Neural cell (in vitro differentiated cells): Measurements from ENCODE around the gene ARID3C. TPM values are rescaled to one million over a fixed set of nuclear protein-coding genes. Genes with fewer than 3 reads are reported as not detected.
A peak's percentile ranks its signal among the peaks of the same experiment; 100 is the strongest.

Experiments
- H2AFZ ChIP-seq: fragments of 200-600, 300-800 bp; sonication (generic), shearing (Covaris generic); 2 replicates; pipeline ENCODE4 v1.6.0; 2014; ENCODE audit warnings: low read depth, mild to moderate bottlenecking, antibody characterized with exemption, low read length, moderate library complexity
- H3F3A ChIP-seq: fragments of 200-600 bp; shearing (Covaris generic); 2 replicates; pipeline ENCODE4 v1.6.1; 2016; ENCODE audit warnings: mild to moderate bottlenecking, moderate library complexity, mixed read lengths, antibody characterized with exemption, low read length; ENCODE audit not compliant: insufficient read depth, poor library complexity, severe bottlenecking
- H3K27ac ChIP-seq: fragments of 200-600, 300-800 bp; sonication (generic), shearing (Covaris generic); 2 replicates; pipeline ENCODE4 v1.5.1; 2014; ENCODE audit warnings: mild to moderate bottlenecking, low read length, moderate library complexity
- H3K27me3 ChIP-seq: fragments of 300-800, 200-600 bp; sonication (generic), shearing (Covaris generic); 2 replicates; pipeline ENCODE4 v1.6.0; 2014; ENCODE audit warnings: mild to moderate bottlenecking, low read depth, low read length, moderate library complexity; ENCODE audit not compliant: insufficient read depth
- H3K36me3 ChIP-seq: fragments of 300-800, 200-600 bp; sonication (generic), shearing (Covaris generic); 2 replicates; pipeline ENCODE4 v1.5.1; 2014; ENCODE audit warnings: mild to moderate bottlenecking, antibody characterized with exemption, low read length, moderate library complexity; ENCODE audit not compliant: insufficient read depth
- H3K4me2 ChIP-seq: fragments of 300-800, 200-600 bp; sonication (generic), shearing (Covaris generic); 2 replicates; pipeline ENCODE4 v1.6.0; 2014; ENCODE audit warnings: mild to moderate bottlenecking, low read length
- H3K4me3 ChIP-seq: fragments of 300-800, 200-600 bp; sonication (generic), shearing (Covaris generic); 2 replicates; pipeline ENCODE4 v1.5.1; 2014; ENCODE audit warnings: mild to moderate bottlenecking, low read length, moderate library complexity
- H3K79me2 ChIP-seq: fragments of 200-600 bp; shearing (Covaris generic); replicated peaks from 2 replicates; pipeline ENCODE4 v1.6.0; 2014; ENCODE audit warnings: mild to moderate bottlenecking, low read length, moderate library complexity; ENCODE audit not compliant: insufficient read depth
- H3K9ac ChIP-seq: fragments of 300-800, 200-600 bp; sonication (generic), shearing (Covaris generic); 2 replicates; pipeline ENCODE4 v1.6.1; 2016; ENCODE audit warnings: mild to moderate bottlenecking, low read length, mixed read lengths
- H3K9me2 ChIP-seq: fragments of 200-600 bp; shearing (Covaris generic); 2 replicates; pipeline ENCODE4 v1.6.1; 2016; ENCODE audit warnings: mild to moderate bottlenecking, low read length, mixed read lengths; ENCODE audit not compliant: insufficient read depth
- H3K9me3 ChIP-seq: fragments of 200-600, 300-800 bp; sonication (generic), shearing (Covaris generic); 2 replicates; pipeline ENCODE4 v1.6.1; 2016; ENCODE audit warnings: mild to moderate bottlenecking, mixed run types, low read length, moderate library complexity, mixed read lengths
- H4K20me1 ChIP-seq: fragments of 200-600 bp; shearing (Covaris generic); 2 replicates; pipeline ENCODE4 v1.6.1; 2016; ENCODE audit warnings: mild to moderate bottlenecking, mixed run types; ENCODE audit not compliant: insufficient read depth
- CTCF ChIP-seq: fragments of 450-650 bp; IDR thresholded peaks from 2 replicates; pipeline ENCODE4 v1.5.1; 2014; ENCODE audit warnings: antibody characterized with exemption, mild to moderate bottlenecking, moderate library complexity; ENCODE audit not compliant: poor library complexity, severe bottlenecking
- EP300 ChIP-seq: fragments of 450-650 bp; conservative IDR thresholded peaks from 2 replicates; pipeline ENCODE4 v1.6.1; 2014; ENCODE audit warnings: antibody characterized with exemption, mild to moderate bottlenecking, moderate library complexity; ENCODE audit not compliant: poor library complexity, severe bottlenecking
- EZH2 ChIP-seq: fragments of 200-600, 300-800 bp; shearing (Covaris generic), sonication (generic); IDR thresholded peaks from 2 replicates; pipeline ENCODE4 v1.6.1; 2014; ENCODE audit warnings: antibody characterized with exemption, low read length, borderline replicate concordance, mild to moderate bottlenecking; ENCODE audit not compliant: insufficient read depth, poor library complexity, severe bottlenecking
- MXI1 ChIP-seq: fragments of 450-650 bp; conservative IDR thresholded peaks from 2 replicates; pipeline ENCODE4 v1.6.1; 2014; ENCODE audit warnings: antibody characterized with exemption, mild to moderate bottlenecking; ENCODE audit not compliant: poor library complexity, severe bottlenecking
- POLR2AphosphoS5 ChIP-seq: IDR thresholded peaks from 2 replicates; pipeline ENCODE4 v1.6.1; 2012
- RAD21 ChIP-seq: fragments of 450-650 bp; conservative IDR thresholded peaks from 2 replicates; pipeline ENCODE4 v1.6.1; 2014; ENCODE audit warnings: antibody characterized with exemption, mild to moderate bottlenecking, moderate library complexity
- REST ChIP-seq: IDR thresholded peaks from 2 replicates; pipeline ENCODE4 v1.6.1; 2012; ENCODE audit warnings: borderline replicate concordance
- SMC3 ChIP-seq: fragments of 450-650 bp; conservative IDR thresholded peaks from 2 replicates; pipeline ENCODE4 v1.6.1; 2014; ENCODE audit warnings: antibody characterized with exemption, mild to moderate bottlenecking, moderate library complexity; ENCODE audit not compliant: poor library complexity
- TAF1 ChIP-seq: IDR thresholded peaks from 2 replicates; pipeline ENCODE4 v1.6.1; 2012; ENCODE audit warnings: low read depth
- polyA plus RNA-seq: library from polyadenylated mRNA; depleted of rRNA; stranded (reverse); fragments of >200 nt; gene quantifications from 2 replicates; pipeline ENCODE4 v1.2.3, GENCODE V29; 2014

Gene ARID3C
- polyA plus RNA-seq, 1 donor from 2014 or later: 2.8 TPM

GRCh38 chr9:34612788-34613390 is 16.0 kb downstream of the ARID3C start:
- peak overlapping the region; percentile 86 for H3K4me3 ChIP-seq
- H3K79me2 ChIP-seq: no peaks in the 10 kb centered on the region
- no peaks in the 10 kb centered on the region for H3K9me2 ChIP-seq
- H3F3A ChIP-seq: no peaks in the 10 kb centered on the region
- H2AFZ ChIP-seq: no peak overlapping the region
- peak overlapping the region; percentile 61 for H3K4me2 ChIP-seq
- H3K9ac ChIP-seq: peak overlapping the region; percentile 85
- TF ChIP-seq EP300: no peak
- peak; percentile 87 for TF ChIP-seq CTCF
- TF ChIP-seq SMC3: peak; percentile 81
- TF ChIP-seq RAD21: peak; percentile 65
- TF ChIP-seq REST: no peak
- TF ChIP-seq MXI1: no peak
- no peak for TF ChIP-seq TAF1
- no peak for TF ChIP-seq POLR2AphosphoS5
- no peak for TF ChIP-seq EZH2
- H3K27me3 ChIP-seq: no peaks in the 10 kb centered on the region
- no peaks in the 10 kb centered on the region for H3K36me3 ChIP-seq
- peak overlapping the region; percentile 71 for H3K27ac ChIP-seq
- H3K9me3 ChIP-seq: no peaks in the 10 kb centered on the region
- H4K20me1 ChIP-seq: no peaks in the 10 kb centered on the region

- Histone ChIP-seq H3K9me3 (no peaks in the 10 kb centered on the region), H3K4me2 (peak within 1 kb of the TSS; percentile 69), H3K27me3 (no peaks in the 10 kb centered on the region), H2AFZ (peak within 1 kb of the TSS; percentile 88), H3K27ac (peak within 1 kb of the TSS; percentile 71), H4K20me1 (no peaks in the 10 kb centered on the region), H3K36me3 (no peaks in the 10 kb centered on the region), H3K4me3 (peak within 1 kb of the TSS; percentile 86), H3F3A (no peaks in the 10 kb centered on the region), H3K79me2 (no peaks in the 10 kb centered on the region), H3K9ac (peak within 1 kb of the TSS; percentile 85), H3K9me2 (no peaks in the 10 kb centered on the region)
- no peak for TF ChIP-seq SMC3
- TF ChIP-seq REST: peak; percentile 78
- TF ChIP-seq TAF1: peak; percentile 73
- TF ChIP-seq CTCF: no peak
- no peak for TF ChIP-seq RAD21
- no peak for TF ChIP-seq EP300
- TF ChIP-seq POLR2AphosphoS5: peak; percentile 92
- no peak for TF ChIP-seq EZH2
- peak; percentile 62 for TF ChIP-seq MXI1
Measured at GRCh38 chr9:34611811-34612787, 16.8 kb downstream of the ARID3C start, which contains the start of gene RPP25L. Gene RPP25L (minus strand): TSS chr9:34612097. CDS start chr9:34611296, 801 bp downstream.
